Neural cell (in vitro differentiated cells): ENCODE measurements around the gene EML4. TPM values are rescaled to one million over a fixed set of nuclear protein-coding genes. Genes with fewer than 3 reads are reported as not detected.

Experiments
- H2AFZ ChIP-seq: fragments of 200-600, 300-800 bp; sonication (generic), shearing (Covaris generic); 2 replicates; pipeline ENCODE4 v1.6.0; 2014; ENCODE audit warnings: low read depth, mild to moderate bottlenecking, antibody characterized with exemption, low read length, moderate library complexity
- H3F3A ChIP-seq: fragments of 200-600 bp; shearing (Covaris generic); 2 replicates; pipeline ENCODE4 v1.6.1; 2016; ENCODE audit warnings: mild to moderate bottlenecking, moderate library complexity, mixed read lengths, antibody characterized with exemption, low read length; ENCODE audit not compliant: insufficient read depth, poor library complexity, severe bottlenecking
- H3K27ac ChIP-seq: fragments of 200-600, 300-800 bp; sonication (generic), shearing (Covaris generic); 2 replicates; pipeline ENCODE4 v1.5.1; 2014; ENCODE audit warnings: mild to moderate bottlenecking, low read length, moderate library complexity
- H3K27me3 ChIP-seq: fragments of 300-800, 200-600 bp; sonication (generic), shearing (Covaris generic); 2 replicates; pipeline ENCODE4 v1.6.0; 2014; ENCODE audit warnings: mild to moderate bottlenecking, low read depth, low read length, moderate library complexity; ENCODE audit not compliant: insufficient read depth
- H3K36me3 ChIP-seq: fragments of 300-800, 200-600 bp; sonication (generic), shearing (Covaris generic); 2 replicates; pipeline ENCODE4 v1.5.1; 2014; ENCODE audit warnings: mild to moderate bottlenecking, antibody characterized with exemption, low read length, moderate library complexity; ENCODE audit not compliant: insufficient read depth
- H3K4me2 ChIP-seq: fragments of 300-800, 200-600 bp; sonication (generic), shearing (Covaris generic); 2 replicates; pipeline ENCODE4 v1.6.0; 2014; ENCODE audit warnings: mild to moderate bottlenecking, low read length
- H3K4me3 ChIP-seq: fragments of 300-800, 200-600 bp; sonication (generic), shearing (Covaris generic); 2 replicates; pipeline ENCODE4 v1.5.1; 2014; ENCODE audit warnings: mild to moderate bottlenecking, low read length, moderate library complexity
- H3K79me2 ChIP-seq: fragments of 200-600 bp; shearing (Covaris generic); replicated peaks from 2 replicates; pipeline ENCODE4 v1.6.0; 2014; ENCODE audit warnings: mild to moderate bottlenecking, low read length, moderate library complexity; ENCODE audit not compliant: insufficient read depth
- H3K9ac ChIP-seq: fragments of 300-800, 200-600 bp; sonication (generic), shearing (Covaris generic); 2 replicates; pipeline ENCODE4 v1.6.1; 2016; ENCODE audit warnings: mild to moderate bottlenecking, low read length, mixed read lengths
- H3K9me2 ChIP-seq: fragments of 200-600 bp; shearing (Covaris generic); 2 replicates; pipeline ENCODE4 v1.6.1; 2016; ENCODE audit warnings: mild to moderate bottlenecking, low read length, mixed read lengths; ENCODE audit not compliant: insufficient read depth
- H3K9me3 ChIP-seq: fragments of 200-600, 300-800 bp; sonication (generic), shearing (Covaris generic); 2 replicates; pipeline ENCODE4 v1.6.1; 2016; ENCODE audit warnings: mild to moderate bottlenecking, mixed run types, low read length, moderate library complexity, mixed read lengths
- H4K20me1 ChIP-seq: fragments of 200-600 bp; shearing (Covaris generic); 2 replicates; pipeline ENCODE4 v1.6.1; 2016; ENCODE audit warnings: mild to moderate bottlenecking, mixed run types; ENCODE audit not compliant: insufficient read depth
- CTCF ChIP-seq: fragments of 450-650 bp; IDR thresholded peaks from 2 replicates; pipeline ENCODE4 v1.5.1; 2014; ENCODE audit warnings: antibody characterized with exemption, mild to moderate bottlenecking, moderate library complexity; ENCODE audit not compliant: poor library complexity, severe bottlenecking
- EP300 ChIP-seq: fragments of 450-650 bp; conservative IDR thresholded peaks from 2 replicates; pipeline ENCODE4 v1.6.1; 2014; ENCODE audit warnings: antibody characterized with exemption, mild to moderate bottlenecking, moderate library complexity; ENCODE audit not compliant: poor library complexity, severe bottlenecking
- EZH2 ChIP-seq: fragments of 200-600, 300-800 bp; shearing (Covaris generic), sonication (generic); IDR thresholded peaks from 2 replicates; pipeline ENCODE4 v1.6.1; 2014; ENCODE audit warnings: antibody characterized with exemption, low read length, borderline replicate concordance, mild to moderate bottlenecking; ENCODE audit not compliant: insufficient read depth, poor library complexity, severe bottlenecking
- MXI1 ChIP-seq: fragments of 450-650 bp; conservative IDR thresholded peaks from 2 replicates; pipeline ENCODE4 v1.6.1; 2014; ENCODE audit warnings: antibody characterized with exemption, mild to moderate bottlenecking; ENCODE audit not compliant: poor library complexity, severe bottlenecking
- POLR2AphosphoS5 ChIP-seq: IDR thresholded peaks from 2 replicates; pipeline ENCODE4 v1.6.1; 2012
- RAD21 ChIP-seq: fragments of 450-650 bp; conservative IDR thresholded peaks from 2 replicates; pipeline ENCODE4 v1.6.1; 2014; ENCODE audit warnings: antibody characterized with exemption, mild to moderate bottlenecking, moderate library complexity
- REST ChIP-seq: IDR thresholded peaks from 2 replicates; pipeline ENCODE4 v1.6.1; 2012; ENCODE audit warnings: borderline replicate concordance
- SMC3 ChIP-seq: fragments of 450-650 bp; conservative IDR thresholded peaks from 2 replicates; pipeline ENCODE4 v1.6.1; 2014; ENCODE audit warnings: antibody characterized with exemption, mild to moderate bottlenecking, moderate library complexity; ENCODE audit not compliant: poor library complexity
- TAF1 ChIP-seq: IDR thresholded peaks from 2 replicates; pipeline ENCODE4 v1.6.1; 2012; ENCODE audit warnings: low read depth
- polyA plus RNA-seq: library from polyadenylated mRNA; depleted of rRNA; stranded (reverse); fragments of >200 nt; gene quantifications from 2 replicates; pipeline ENCODE4 v1.2.3, GENCODE V29; 2014

EML4 gene
- polyA plus RNA-seq, 1 donor from 2014 or later = 33.9 TPM

GRCh38 chr2:42161444-42161843 is 7.7 kb upstream of the EML4 start:
- H4K20me1 ChIP-seq = no peaks in the 10 kb centered on the region
- H2AFZ ChIP-seq = no peak overlapping the region
- no peaks in the 10 kb centered on the region for H3K79me2 ChIP-seq
- H3K9me2 ChIP-seq = no peaks in the 10 kb centered on the region
- no peaks in the 10 kb centered on the region for H3F3A ChIP-seq
- H3K27ac ChIP-seq = no peak overlapping the region
- H3K4me3 ChIP-seq = no peak overlapping the region
- no peak overlapping the region for H3K4me2 ChIP-seq
- H3K9me3 ChIP-seq = no peaks in the 10 kb centered on the region
- TF ChIP-seq EP300 = no peak
- no peak for TF ChIP-seq SMC3
- TF ChIP-seq POLR2AphosphoS5 = no peak
- no peak for TF ChIP-seq TAF1
- TF ChIP-seq RAD21 = no peak
- no peak for TF ChIP-seq MXI1
- TF ChIP-seq CTCF = no peak
- no peak for TF ChIP-seq REST
- TF ChIP-seq EZH2 = no peak
- H3K36me3 ChIP-seq = no peaks in the 10 kb centered on the region
- H3K27me3 ChIP-seq = no peaks in the 10 kb centered on the region
- H3K9ac ChIP-seq = no peak overlapping the region

- no peak overlapping the region for H3K27ac ChIP-seq
- H3K9ac ChIP-seq = no peak overlapping the region
- no peak overlapping the region for H3K4me3 ChIP-seq
- TF ChIP-seq TAF1 = no peak
- no peaks in the 10 kb centered on the region for H3K9me2 ChIP-seq
- no peaks in the 10 kb centered on the region for H3K36me3 ChIP-seq
- no peaks in the 10 kb centered on the region for H4K20me1 ChIP-seq
- H3K27me3 ChIP-seq = no peaks in the 10 kb centered on the region
- H3K4me2 ChIP-seq = no peak overlapping the region
- H3F3A ChIP-seq = no peaks in the 10 kb centered on the region
- no peaks in the 10 kb centered on the region for H3K9me3 ChIP-seq
- no peak overlapping the region for H2AFZ ChIP-seq
- H3K79me2 ChIP-seq = no peaks in the 10 kb centered on the region
Observed at GRCh38 chr2:42163444-42164045, 5.6 kb upstream of the EML4 start.

GRCh38 chr2:42164046-42164445 is 5.1 kb upstream of the EML4 start:
- Histone ChIP-seq H2AFZ (no peak overlapping the region), H3K4me2 (no peak overlapping the region), H4K20me1 (no peaks in the 10 kb centered on the region), H3K4me3 (no peak overlapping the region), H3K27me3 (no peaks in the 10 kb centered on the region), H3K79me2 (no peaks in the 10 kb centered on the region), H3F3A (no peaks in the 10 kb centered on the region), H3K9me3 (no peaks in the 10 kb centered on the region), H3K27ac (no peak overlapping the region), H3K9me2 (no peaks in the 10 kb centered on the region), H3K36me3 (no peaks in the 10 kb centered on the region), H3K9ac (no peak overlapping the region)
- TF ChIP-seq CTCF (no peak), EZH2 (no peak), POLR2AphosphoS5 (no peak), REST (no peak), SMC3 (no peak), EP300 (no peak), MXI1 (no peak), TAF1 (no peak), RAD21 (no peak)
